ENCODE measurements around the gene CHST6.

Gene CHST6

DNA sequence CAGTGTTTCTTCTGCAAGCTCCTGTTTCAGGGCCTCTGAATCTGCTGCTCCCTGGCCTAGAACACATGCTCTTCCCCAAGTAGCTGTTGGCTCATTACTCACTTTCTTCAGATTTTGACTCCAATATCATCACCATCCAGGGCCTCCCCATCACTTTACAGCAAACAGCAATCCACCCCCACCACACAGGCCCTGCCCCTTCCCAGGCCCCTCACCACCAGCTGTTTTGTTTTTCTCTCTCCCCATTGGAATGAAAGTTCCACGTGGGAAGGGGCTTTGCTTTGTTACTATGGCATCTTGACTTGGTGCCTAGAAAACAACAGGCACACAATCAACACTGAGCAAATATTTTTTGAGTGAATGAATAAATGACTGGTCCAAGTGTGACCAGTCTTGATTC is 34.8 kb downstream of the CHST6 start:
- peaks cover 18% of the 10 kb centered on the region for H3K79me1 ChIP-seq (replicated peaks; ENCODE audit: low read length, poor library complexity, severe bottlenecking)
- H3K27me3 ChIP-seq (ENCODE audit: control insufficient read depth in 1 of 2, insufficient read depth in 1 of 2, low read length in 2 of 2): no peaks in the 10 kb centered on the region
- H4K91ac ChIP-seq (ENCODE audit: low read length): no peak overlapping the region
- H3K4me3 ChIP-seq (ENCODE audit: insufficient read depth in 1 of 2, low read depth in 1 of 2, low read length in 2 of 2): no peak overlapping the region
- H4K8ac ChIP-seq (ENCODE audit: low read length): no peak overlapping the region
- no peak overlapping the region for H3K27ac ChIP-seq (ENCODE audit: low read length, poor library complexity, severe bottlenecking)
- 40% methylated on average over 1 of the region's 1 CpG for WGBS
- no peak overlapping the region for H2BK15ac ChIP-seq (ENCODE audit: low read depth, poor library complexity, severe bottlenecking)
- H3K4me2 ChIP-seq (ENCODE audit: low read length, poor library complexity, severe bottlenecking): no peak overlapping the region
- no peak overlapping the region for H3K14ac ChIP-seq (ENCODE audit: low read length in 2 of 2)
- no peak overlapping the region for H2BK12ac ChIP-seq (ENCODE audit: low read length in 2 of 2)
- H3K4me1 ChIP-seq (ENCODE audit: control insufficient read depth, insufficient read depth, low read depth, low read length): peaks cover 5% of the 10 kb centered on the region
- no peak overlapping the region for H3K18ac ChIP-seq (ENCODE audit: low read depth in 1 of 2, low read length in 2 of 2)
- H2AK5ac ChIP-seq (ENCODE audit: low read length, severe bottlenecking): no peak overlapping the region
- no peak overlapping the region for H3K4ac ChIP-seq (ENCODE audit: low read depth in 1 of 2, low read length in 2 of 2)
- no peaks in the 10 kb centered on the region for H3K9me3 ChIP-seq (ENCODE audit: control insufficient read depth, low read length)
- H3K23ac ChIP-seq (ENCODE audit: low read length in 2 of 2): no peak overlapping the region
- peak overlapping the region; percentile 31 for H3K9ac ChIP-seq (ENCODE audit: low read length)
- H2BK120ac ChIP-seq (ENCODE audit: low read depth, low read length): no peak overlapping the region
- no peak overlapping the region for H2BK5ac ChIP-seq (ENCODE audit: low read depth, low read length, poor library complexity, severe bottlenecking)
- H3K36me3 ChIP-seq (ENCODE audit: control insufficient read depth in 1 of 2, insufficient read depth in 2 of 2, low read depth in 1 of 2, low read length in 2 of 2): peaks cover 0 to 8% of the 10 kb centered on the region in 2 experiments
- no peak overlapping the region for H2AFZ ChIP-seq (ENCODE audit: low read depth, low read length)
- DNase-seq: no peak

DNA sequence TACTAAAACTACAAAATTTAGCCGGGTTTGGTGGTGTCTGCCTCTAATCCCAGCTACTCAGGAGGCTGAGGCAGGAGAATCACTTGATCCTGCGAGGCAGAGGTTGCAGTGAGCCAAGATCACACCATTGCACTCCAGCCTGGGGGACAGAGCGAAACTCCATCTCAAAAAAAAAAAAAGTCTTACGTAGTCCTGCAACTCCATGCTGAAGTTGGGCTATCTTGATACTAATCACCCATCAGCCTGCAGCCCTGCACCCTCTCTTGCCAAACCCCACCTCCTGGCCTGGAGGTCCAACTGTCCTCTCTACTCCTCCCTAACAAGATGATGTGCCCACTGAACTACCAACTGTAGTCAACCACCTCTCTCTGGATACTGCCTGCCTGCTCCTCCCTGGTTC is 35.5 kb downstream of the CHST6 start:
- Histone ChIP-seq H3K14ac (ENCODE audit: low read length in 2 of 2) (no peak overlapping the region), H3K4ac (ENCODE audit: low read depth in 1 of 2, low read length in 2 of 2) (no peak overlapping the region), H3K9ac (ENCODE audit: low read length) (peak overlapping the region; percentile 31), H2BK120ac (ENCODE audit: low read depth, low read length) (no peak overlapping the region), H2AK5ac (ENCODE audit: low read length, severe bottlenecking) (no peak overlapping the region), H2BK5ac (ENCODE audit: low read depth, low read length, poor library complexity, severe bottlenecking) (no peak overlapping the region), H3K27me3 (ENCODE audit: control insufficient read depth in 1 of 2, insufficient read depth in 1 of 2, low read length in 2 of 2) (no peaks in the 10 kb centered on the region), H3K4me1 (ENCODE audit: control insufficient read depth, insufficient read depth, low read depth, low read length) (peaks cover 5% of the 10 kb centered on the region), H4K91ac (ENCODE audit: low read length) (no peak overlapping the region), H2BK12ac (ENCODE audit: low read length in 2 of 2) (no peak overlapping the region), H4K8ac (ENCODE audit: low read length) (no peak overlapping the region), H3K18ac (ENCODE audit: low read depth in 1 of 2, low read length in 2 of 2) (no peak overlapping the region), H2AFZ (ENCODE audit: low read depth, low read length) (no peak overlapping the region), H3K4me3 (ENCODE audit: insufficient read depth in 1 of 2, low read depth in 1 of 2, low read length in 2 of 2) (no peak overlapping the region), H3K4me2 (ENCODE audit: low read length, poor library complexity, severe bottlenecking) (no peak overlapping the region), H2BK15ac (ENCODE audit: low read depth, poor library complexity, severe bottlenecking) (no peak overlapping the region), H3K79me1 (replicated peaks; ENCODE audit: low read length, poor library complexity, severe bottlenecking) (peaks cover 19% of the 10 kb centered on the region), H3K36me3 (ENCODE audit: control insufficient read depth in 1 of 2, insufficient read depth in 2 of 2, low read depth in 1 of 2, low read length in 2 of 2) (peaks cover 0 to 8% of the 10 kb centered on the region in 2 experiments), H3K27ac (ENCODE audit: low read length, poor library complexity, severe bottlenecking) (no peak overlapping the region), H3K23ac (ENCODE audit: low read length in 2 of 2) (no peak overlapping the region), H3K9me3 (ENCODE audit: control insufficient read depth, low read length) (no peaks in the 10 kb centered on the region)
- 98% methylated on average over 4 of the region's 4 CpGs for WGBS
- no peak for DNase-seq

DNA sequence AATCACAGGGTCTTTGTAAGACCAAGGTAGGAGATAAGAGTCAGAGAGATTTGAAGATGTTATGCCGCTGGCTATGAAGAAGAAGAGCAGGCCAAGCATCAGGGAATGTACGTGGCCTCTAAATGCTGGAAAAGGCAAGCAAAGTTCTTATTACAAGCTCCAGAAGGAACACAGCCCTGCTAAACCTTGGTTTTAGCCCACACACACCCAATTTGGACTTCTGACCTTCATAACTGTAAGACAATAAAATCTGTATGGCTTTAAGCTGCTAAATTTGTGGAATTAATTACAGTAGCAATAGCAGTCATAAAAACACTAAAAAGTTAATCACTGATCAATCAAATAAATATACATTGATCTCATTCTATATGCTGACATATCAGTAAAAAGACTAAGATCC is 36.8 kb downstream of the CHST6 start:
- Histone ChIP-seq H4K91ac (ENCODE audit: low read length) (no peak overlapping the region), H3K36me3 (ENCODE audit: control insufficient read depth in 1 of 2, insufficient read depth in 2 of 2, low read depth in 1 of 2, low read length in 2 of 2) (peaks cover 0 to 8% of the 10 kb centered on the region in 2 experiments), H3K27me3 (ENCODE audit: control insufficient read depth in 1 of 2, insufficient read depth in 1 of 2, low read length in 2 of 2) (no peaks in the 10 kb centered on the region), H3K9ac (ENCODE audit: low read length) (no peak overlapping the region), H3K4me1 (ENCODE audit: control insufficient read depth, insufficient read depth, low read depth, low read length) (peaks cover 11% of the 10 kb centered on the region), H3K14ac (ENCODE audit: low read length in 2 of 2) (no peak overlapping the region), H3K9me3 (ENCODE audit: control insufficient read depth, low read length) (no peaks in the 10 kb centered on the region), H2BK15ac (ENCODE audit: low read depth, poor library complexity, severe bottlenecking) (no peak overlapping the region), H2AFZ (ENCODE audit: low read depth, low read length) (no peak overlapping the region), H3K4me2 (ENCODE audit: low read length, poor library complexity, severe bottlenecking) (no peak overlapping the region), H2BK120ac (ENCODE audit: low read depth, low read length) (no peak overlapping the region), H2AK5ac (ENCODE audit: low read length, severe bottlenecking) (no peak overlapping the region), H3K4me3 (ENCODE audit: insufficient read depth in 1 of 2, low read depth in 1 of 2, low read length in 2 of 2) (no peak overlapping the region), H2BK12ac (ENCODE audit: low read length in 2 of 2) (no peak overlapping the region), H2BK5ac (ENCODE audit: low read depth, low read length, poor library complexity, severe bottlenecking) (no peak overlapping the region), H4K8ac (ENCODE audit: low read length) (no peak overlapping the region), H3K23ac (ENCODE audit: low read length in 2 of 2) (no peak overlapping the region), H3K18ac (ENCODE audit: low read depth in 1 of 2, low read length in 2 of 2) (no peak overlapping the region), H3K79me1 (replicated peaks; ENCODE audit: low read length, poor library complexity, severe bottlenecking) (peaks cover 21% of the 10 kb centered on the region), H3K27ac (ENCODE audit: low read length, poor library complexity, severe bottlenecking) (no peak overlapping the region), H3K4ac (ENCODE audit: low read depth in 1 of 2, low read length in 2 of 2) (no peak overlapping the region)
- WGBS: 100% methylated on average over 1 of the region's 2 CpGs
- DNase-seq: no peak

DNA sequence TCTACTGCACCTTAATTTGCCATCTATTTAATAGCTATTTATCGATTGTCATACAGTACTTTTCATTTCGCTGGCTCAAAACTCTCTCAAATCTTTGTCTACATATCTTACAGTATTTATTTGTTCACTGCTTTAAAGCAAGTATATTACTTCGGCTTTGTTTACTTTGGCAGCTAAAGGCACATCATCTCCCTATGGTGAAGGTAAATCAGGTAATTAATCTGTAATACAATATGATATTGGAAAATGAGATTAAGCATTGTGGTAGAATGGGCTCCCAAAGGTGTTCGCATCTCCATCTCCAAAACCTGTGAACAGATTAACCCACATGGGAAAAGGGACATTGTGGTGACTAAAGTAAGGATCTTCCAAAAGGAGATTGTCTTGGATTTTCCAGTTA is 37.2 kb downstream of the CHST6 start:
- H2AK5ac ChIP-seq (ENCODE audit: low read length, severe bottlenecking): no peak overlapping the region
- H3K79me1 ChIP-seq (replicated peaks; ENCODE audit: low read length, poor library complexity, severe bottlenecking): peaks cover 21% of the 10 kb centered on the region
- DNase-seq: no peak
- no peak overlapping the region for H2BK12ac ChIP-seq (ENCODE audit: low read length in 2 of 2)
- no peak overlapping the region for H3K14ac ChIP-seq (ENCODE audit: low read length in 2 of 2)
- peaks cover 13% of the 10 kb centered on the region for H3K4me1 ChIP-seq (ENCODE audit: control insufficient read depth, insufficient read depth, low read depth, low read length)
- H2BK5ac ChIP-seq (ENCODE audit: low read depth, low read length, poor library complexity, severe bottlenecking): no peak overlapping the region
- H3K27me3 ChIP-seq (ENCODE audit: control insufficient read depth in 1 of 2, insufficient read depth in 1 of 2, low read length in 2 of 2): no peaks in the 10 kb centered on the region
- H3K4ac ChIP-seq (ENCODE audit: low read depth in 1 of 2, low read length in 2 of 2): no peak overlapping the region
- no peak overlapping the region for H3K18ac ChIP-seq (ENCODE audit: low read depth in 1 of 2, low read length in 2 of 2)
- no peaks in the 10 kb centered on the region for H3K9me3 ChIP-seq (ENCODE audit: control insufficient read depth, low read length)
- peaks cover 0 to 8% of the 10 kb centered on the region in 2 experiments for H3K36me3 ChIP-seq (ENCODE audit: control insufficient read depth in 1 of 2, insufficient read depth in 2 of 2, low read depth in 1 of 2, low read length in 2 of 2)
- H3K4me2 ChIP-seq (ENCODE audit: low read length, poor library complexity, severe bottlenecking): no peak overlapping the region
- no peak overlapping the region for H3K4me3 ChIP-seq (ENCODE audit: insufficient read depth in 1 of 2, low read depth in 1 of 2, low read length in 2 of 2)
- no peak overlapping the region for H2BK120ac ChIP-seq (ENCODE audit: low read depth, low read length)
- H3K9ac ChIP-seq (ENCODE audit: low read length): no peak overlapping the region
- H4K91ac ChIP-seq (ENCODE audit: low read length): no peak overlapping the region
- no peak overlapping the region for H3K27ac ChIP-seq (ENCODE audit: low read length, poor library complexity, severe bottlenecking)
- WGBS: 100% methylated on average over 4 of the region's 4 CpGs
- no peak overlapping the region for H3K23ac ChIP-seq (ENCODE audit: low read length in 2 of 2)
- no peak overlapping the region for H2BK15ac ChIP-seq (ENCODE audit: low read depth, poor library complexity, severe bottlenecking)
- H2AFZ ChIP-seq (ENCODE audit: low read depth, low read length): no peak overlapping the region
- no peak overlapping the region for H4K8ac ChIP-seq (ENCODE audit: low read length)

Data from mesenchymal stem cell (in vitro differentiated cells and primary cell).